H9 (cell line): ENCODE results near the gene CC2D1A. TPM values are rescaled to one million over a fixed set of nuclear protein-coding genes. Genes with fewer than 3 reads are reported as not detected.

Experiments used
- DNase-seq: peaks from one replicate; pipeline ENCODE4 v3.0.0-alpha.2; 2017
- H2AFZ ChIP-seq: one replicate; pipeline ENCODE4 v1.6.1; 2013; ENCODE audit warnings: mild to moderate bottlenecking, low read length, control low read depth, moderate library complexity
- H2AK5ac ChIP-seq: 2 replicates; pipeline ENCODE4 v1.6.1; 2013; ENCODE audit warnings: low read length, control low read depth, mixed read lengths; ENCODE audit not compliant: insufficient read length
- H2BK120ac ChIP-seq: one replicate; pipeline ENCODE4 v1.6.1; 2013; ENCODE audit warnings: low read depth, mild to moderate bottlenecking, low read length, control low read depth, inconsistent platforms; ENCODE audit not compliant: poor library complexity, severe bottlenecking
- H2BK12ac ChIP-seq: 2 replicates; pipeline ENCODE4 v1.6.1; 2013; ENCODE audit warnings: low read length, control low read depth, mixed read lengths, low read depth; ENCODE audit not compliant: insufficient read length
- H2BK15ac ChIP-seq: 2 replicates; pipeline ENCODE4 v1.6.1; 2013; ENCODE audit warnings: low read depth, low read length, control low read depth
- H2BK20ac ChIP-seq: one replicate; pipeline ENCODE4 v1.6.1; 2013; ENCODE audit warnings: low read depth, mild to moderate bottlenecking, low read length, control low read depth, inconsistent platforms; ENCODE audit not compliant: poor library complexity, severe bottlenecking
- H2BK5ac ChIP-seq: 2 replicates; pipeline ENCODE4 v1.6.1; 2013; ENCODE audit warnings: low read length, control low read depth, mixed read lengths; ENCODE audit not compliant: insufficient read length
- H3K14ac ChIP-seq: 2 replicates; pipeline ENCODE4 v1.6.1; 2013; ENCODE audit warnings: low read length, control low read depth; ENCODE audit not compliant: insufficient read depth
- H3K18ac ChIP-seq: 2 replicates; pipeline ENCODE4 v1.6.1; 2013; ENCODE audit warnings: low read depth, mild to moderate bottlenecking, mixed read lengths, low read length, control low read depth; ENCODE audit not compliant: insufficient read length
- H3K23ac ChIP-seq: 2 replicates; pipeline ENCODE4 v1.6.1; 2013; ENCODE audit warnings: low read length, control low read depth, mixed read lengths, low read depth; ENCODE audit not compliant: insufficient read length
- H3K23me2 ChIP-seq: 2 replicates; pipeline ENCODE4 v1.6.1; 2013; ENCODE audit warnings: low read depth, mild to moderate bottlenecking, mixed read lengths, low read length, control low read depth; ENCODE audit not compliant: insufficient read length, poor library complexity, severe bottlenecking
- H3K27ac ChIP-seq: 2 replicates; pipeline ENCODE4 v1.5.1; 2013; ENCODE audit warnings: low read length, control low read depth, mixed read lengths, low read depth; ENCODE audit not compliant: insufficient read length
- H3K27me3 ChIP-seq: 2 replicates; pipeline ENCODE4 v1.6.1; 2013; ENCODE audit warnings: low read length, control low read depth, inconsistent platforms; ENCODE audit not compliant: insufficient read depth
- H3K4ac ChIP-seq: 2 replicates; pipeline ENCODE4 v1.6.1; 2013; ENCODE audit warnings: low read depth, mild to moderate bottlenecking, control low read depth, inconsistent platforms, low read length, moderate library complexity
- H3K4me1 ChIP-seq: 2 replicates; pipeline ENCODE4 v1.6.1; 2013; ENCODE audit warnings: low read length, control low read depth, inconsistent platforms; ENCODE audit not compliant: insufficient read depth
- H3K4me2 ChIP-seq: 2 replicates; pipeline ENCODE4 v1.6.1; 2013; ENCODE audit warnings: low read length, control low read depth, mixed read lengths; ENCODE audit not compliant: insufficient read length, insufficient read depth
- H3K56ac ChIP-seq: 2 replicates; pipeline ENCODE4 v1.6.1; 2013; ENCODE audit warnings: low read depth, mild to moderate bottlenecking, mixed read lengths, low read length, control low read depth; ENCODE audit not compliant: insufficient read length
- H3K79me1 ChIP-seq: 2 replicates; pipeline ENCODE4 v1.6.1; 2013; ENCODE audit warnings: low read depth, mild to moderate bottlenecking, moderate library complexity, low read length, control low read depth, inconsistent platforms; ENCODE audit not compliant: insufficient read depth, poor library complexity, severe bottlenecking
- H3K79me2 ChIP-seq: 2 replicates; pipeline ENCODE4 v1.6.1; 2013; ENCODE audit warnings: low read length, control low read depth, inconsistent platforms; ENCODE audit not compliant: insufficient read depth
- H3K9ac ChIP-seq: 2 replicates; pipeline ENCODE4 v1.6.1; 2013; ENCODE audit warnings: low read length, control low read depth, mixed read lengths; ENCODE audit not compliant: insufficient read length; ENCODE audit errors: extremely low read depth
- H3K9me3 ChIP-seq: one replicate; pipeline ENCODE4 v1.6.1; 2013; ENCODE audit warnings: low read depth, low read length, inconsistent platforms; ENCODE audit not compliant: control insufficient read depth
- H3T11ph ChIP-seq: one replicate; pipeline ENCODE4 v1.6.1; 2013; ENCODE audit warnings: mild to moderate bottlenecking, low read length, control low read depth, inconsistent platforms
- H4K20me1 ChIP-seq: one replicate; pipeline ENCODE4 v1.6.1; 2013; ENCODE audit not compliant: control insufficient read depth, insufficient read length, insufficient read depth
- H4K5ac ChIP-seq: 2 replicates; pipeline ENCODE4 v1.6.1; 2013; ENCODE audit warnings: low read depth, mild to moderate bottlenecking, mixed read lengths, low read length, control low read depth; ENCODE audit not compliant: insufficient read length
- H4K8ac ChIP-seq: replicated peaks from 2 replicates; pipeline ENCODE4 v1.6.1; 2013; ENCODE audit warnings: low read length, control low read depth, mixed read lengths, low read depth; ENCODE audit not compliant: insufficient read length
- H4K91ac ChIP-seq: 2 replicates; pipeline ENCODE4 v1.6.1; 2013; ENCODE audit warnings: low read depth, mild to moderate bottlenecking, moderate library complexity, mixed read lengths, low read length, control low read depth; ENCODE audit not compliant: insufficient read length
- H3K27ac Mint-ChIP-seq, 3 experiments: 2 replicates in 2 of 3; 3 replicates in 1 of 3; pipeline ENCODE4 v1.8.0; 2020 to 2021; ENCODE audit warnings: mixed read lengths in 3 of 3, mild to moderate bottlenecking in 1 of 3, moderate library complexity in 1 of 3
- H3K27me3 Mint-ChIP-seq: 2 replicates; pipeline ENCODE4 v1.8.0; 2021; ENCODE audit warnings: low read depth, mild to moderate bottlenecking, moderate library complexity, mixed read lengths
- H3K36me3 Mint-ChIP-seq, 3 experiments: 2 replicates in 2 of 3; 3 replicates in 1 of 3; pipeline ENCODE4 v1.8.0; 2020 to 2021; ENCODE audit warnings: low read depth in 3 of 3, mixed read lengths in 3 of 3; ENCODE audit not compliant: insufficient read depth in 1 of 3
- H3K4me1 Mint-ChIP-seq, 2 experiments: 2 replicates each; pipeline ENCODE4 v1.8.0; 2020; ENCODE audit warnings: mixed read lengths in 2 of 2
- H3K4me3 Mint-ChIP-seq, 2 experiments: 2 replicates in 1 of 2; 3 replicates in 1 of 2; pipeline ENCODE4 v1.8.0; 2020 to 2021; ENCODE audit warnings: mild to moderate bottlenecking in 2 of 2, mixed read lengths in 2 of 2, moderate library complexity in 1 of 2
- H3K9me3 Mint-ChIP-seq, 2 experiments: 2 replicates in 1 of 2; 3 replicates in 1 of 2; pipeline ENCODE4 v1.8.0; 2020; ENCODE audit warnings: mild to moderate bottlenecking in 2 of 2, mixed read lengths in 2 of 2, moderate library complexity in 1 of 2
- WGBS: extraction: QIAGEN DNeasy Blood & Tissue Kit; methylation state at CpG from one replicate; pipeline ENCODE4 v1.1.7; 2013; ENCODE audit warnings: missing lambda C conversion rate, low lambda C conversion rate, mixed read lengths; ENCODE audit not compliant: insufficient read length; ENCODE audit errors: extremely low coverage; 5-methylcytosine and 5-hydroxymethylcytosine counted together
- total RNA-seq: library from RNA; stranded (reverse); gene quantifications from 2 replicates; pipeline ENCODE4 v1.2.1, GENCODE V29; 2021
- TF ChIP-seq, protein P1 (sequence below): fragments of 200-600 bp; sonication (generic); conservative IDR thresholded peaks from 3 replicates; pipeline ENCODE4 v1.8.0; 2021; ENCODE audit warnings: antibody characterized with exemption, mild to moderate bottlenecking

CC2D1A gene
- total RNA-seq, 1 experiment from 2014 or later, result 48.5 TPM

DNA sequence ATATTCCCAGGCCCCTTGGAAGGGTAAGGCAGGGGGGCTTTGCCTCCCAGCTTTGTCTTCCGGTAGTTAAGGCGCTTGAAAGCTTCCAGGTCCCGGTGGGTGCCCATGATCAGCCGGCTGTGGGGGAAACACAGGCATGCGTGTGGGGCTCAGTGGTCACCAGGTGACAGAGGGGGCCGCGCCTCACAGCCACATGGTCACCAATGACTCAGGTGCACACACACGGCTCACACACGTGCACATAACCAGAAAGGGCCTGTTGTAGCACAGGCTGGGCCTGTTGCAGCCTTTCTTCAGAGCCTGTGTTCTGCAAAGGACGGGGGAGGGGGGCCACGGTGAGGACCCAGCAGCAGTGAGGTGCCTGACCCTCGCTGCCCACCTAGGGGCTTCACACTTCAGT, 23.2 kb upstream of the CC2D1A start:
- H3K9me3 ChIP-seq, result no peaks in the 10 kb centered on the region
- TF ChIP-seq, protein P1, sequence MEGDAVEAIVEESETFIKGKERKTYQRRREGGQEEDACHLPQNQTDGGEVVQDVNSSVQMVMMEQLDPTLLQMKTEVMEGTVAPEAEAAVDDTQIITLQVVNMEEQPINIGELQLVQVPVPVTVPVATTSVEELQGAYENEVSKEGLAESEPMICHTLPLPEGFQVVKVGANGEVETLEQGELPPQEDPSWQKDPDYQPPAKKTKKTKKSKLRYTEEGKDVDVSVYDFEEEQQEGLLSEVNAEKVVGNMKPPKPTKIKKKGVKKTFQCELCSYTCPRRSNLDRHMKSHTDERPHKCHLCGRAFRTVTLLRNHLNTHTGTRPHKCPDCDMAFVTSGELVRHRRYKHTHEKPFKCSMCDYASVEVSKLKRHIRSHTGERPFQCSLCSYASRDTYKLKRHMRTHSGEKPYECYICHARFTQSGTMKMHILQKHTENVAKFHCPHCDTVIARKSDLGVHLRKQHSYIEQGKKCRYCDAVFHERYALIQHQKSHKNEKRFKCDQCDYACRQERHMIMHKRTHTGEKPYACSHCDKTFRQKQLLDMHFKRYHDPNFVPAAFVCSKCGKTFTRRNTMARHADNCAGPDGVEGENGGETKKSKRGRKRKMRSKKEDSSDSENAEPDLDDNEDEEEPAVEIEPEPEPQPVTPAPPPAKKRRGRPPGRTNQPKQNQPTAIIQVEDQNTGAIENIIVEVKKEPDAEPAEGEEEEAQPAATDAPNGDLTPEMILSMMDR, result no peak
- H4K91ac ChIP-seq, result no peak overlapping the region
- H3K4me1 Mint-ChIP-seq, result peaks cover 20 to 27% of the 10 kb centered on the region in 2 experiments
- H3K9me3 Mint-ChIP-seq, result no peaks in the 10 kb centered on the region; a peak in 1 of 5 replicates
- DNase-seq, result no peak
- no peak overlapping the region for H4K5ac ChIP-seq
- no peaks in the 10 kb centered on the region for H4K20me1 ChIP-seq
- H3K23me2 ChIP-seq, result peaks cover 3% of the 10 kb centered on the region
- H3K27me3 ChIP-seq, result no peaks in the 10 kb centered on the region
- H3K27me3 Mint-ChIP-seq, result peaks cover 15% of the 10 kb centered on the region
- no peak overlapping the region for H3K56ac ChIP-seq
- peaks cover 3% of the 10 kb centered on the region; the same call in 1 of the 2 replicates for H3K4me1 ChIP-seq
- no peak overlapping the region for H3K4me3 Mint-ChIP-seq
- H3K27ac ChIP-seq, result no peak overlapping the region
- no peak overlapping the region for H2BK120ac ChIP-seq
- no peak overlapping the region for H2AK5ac ChIP-seq
- H3T11ph ChIP-seq, result no peak overlapping the region
- no peak overlapping the region for H4K8ac ChIP-seq
- no peak overlapping the region for H2BK5ac ChIP-seq
- no peak overlapping the region for H2BK20ac ChIP-seq
- H3K18ac ChIP-seq, result no peak overlapping the region
- no peak overlapping the region for H2AFZ ChIP-seq
- no peak overlapping the region for H3K9ac ChIP-seq
- H3K23ac ChIP-seq, result no peak overlapping the region
- H2BK15ac ChIP-seq, result no peak overlapping the region
- H3K14ac ChIP-seq, result no peak overlapping the region; the same call in 1 of the 2 replicates
- H2BK12ac ChIP-seq, result no peak overlapping the region
- no CpG with 5 or more reads among the region's 12 CpGs for WGBS
- H3K79me2 ChIP-seq, result no peaks in the 10 kb centered on the region
- no peak overlapping the region for H3K4me2 ChIP-seq
- no peaks in the 10 kb centered on the region for H3K79me1 ChIP-seq
- H3K36me3 Mint-ChIP-seq, result no peaks in the 10 kb centered on the region
- no peak overlapping the region for H3K27ac Mint-ChIP-seq
- H3K4ac ChIP-seq, result no peak overlapping the region
